GM12892 (cell line): ENCODE measurements around the gene FRAS1.

Experiments
- POLR2A ChIP-seq: IDR thresholded peaks from 2 replicates; pipeline ENCODE4 v1.6.1; 2011; ENCODE audit warnings: low read depth, low read length, control low read depth
- POLR2AphosphoS5 ChIP-seq: IDR thresholded peaks from 2 replicates; pipeline ENCODE4 v1.6.1; 2011; ENCODE audit warnings: low read depth, low read length, control low read depth

DNA sequence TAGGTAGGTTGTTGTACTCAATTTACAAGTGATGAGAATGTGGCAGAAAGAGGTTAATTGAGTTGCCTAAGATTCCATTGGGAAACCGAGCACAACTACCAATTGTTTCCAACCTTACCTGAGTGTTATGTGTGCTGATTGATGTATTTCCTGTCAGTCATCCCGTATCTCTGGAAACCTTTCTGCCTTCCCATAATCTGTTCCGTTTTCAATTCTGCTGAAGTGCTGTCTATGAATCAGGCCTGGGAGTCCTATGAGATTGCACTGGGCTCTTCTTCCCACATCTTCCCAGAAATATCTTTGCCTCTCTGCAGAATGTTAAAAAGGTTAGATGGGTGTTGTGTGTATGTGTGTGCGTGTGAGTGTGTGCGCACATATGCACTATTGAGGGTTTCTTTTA is 264.9 kb downstream of the FRAS1 start:
- no peak for TF ChIP-seq POLR2A
- TF ChIP-seq POLR2AphosphoS5 = no peak
